Neural cell (in vitro differentiated cells): ENCODE measurements around the gene NSDHL.

Experiments
- CTCF ChIP-seq: fragments of 450-650 bp; IDR thresholded peaks from 2 replicates; pipeline ENCODE4 v1.5.1; 2014; ENCODE audit warnings: antibody characterized with exemption, mild to moderate bottlenecking, moderate library complexity; ENCODE audit not compliant: poor library complexity, severe bottlenecking
- EP300 ChIP-seq: fragments of 450-650 bp; conservative IDR thresholded peaks from 2 replicates; pipeline ENCODE4 v1.6.1; 2014; ENCODE audit warnings: antibody characterized with exemption, mild to moderate bottlenecking, moderate library complexity; ENCODE audit not compliant: poor library complexity, severe bottlenecking
- MXI1 ChIP-seq: fragments of 450-650 bp; conservative IDR thresholded peaks from 2 replicates; pipeline ENCODE4 v1.6.1; 2014; ENCODE audit warnings: antibody characterized with exemption, mild to moderate bottlenecking; ENCODE audit not compliant: poor library complexity, severe bottlenecking
- POLR2AphosphoS5 ChIP-seq: IDR thresholded peaks from 2 replicates; pipeline ENCODE4 v1.6.1; 2012
- REST ChIP-seq: IDR thresholded peaks from 2 replicates; pipeline ENCODE4 v1.6.1; 2012; ENCODE audit warnings: borderline replicate concordance

GRCh38 chrX:152821145-152821765 lies 9.6 kb upstream of the NSDHL start:
- TF ChIP-seq CTCF (peak; percentile 34), POLR2AphosphoS5 (no peak), REST (no peak), EP300 (no peak), MXI1 (no peak)
